Measurements from ENCODE around the gene WFS1.

The WFS1 gene

DNA sequence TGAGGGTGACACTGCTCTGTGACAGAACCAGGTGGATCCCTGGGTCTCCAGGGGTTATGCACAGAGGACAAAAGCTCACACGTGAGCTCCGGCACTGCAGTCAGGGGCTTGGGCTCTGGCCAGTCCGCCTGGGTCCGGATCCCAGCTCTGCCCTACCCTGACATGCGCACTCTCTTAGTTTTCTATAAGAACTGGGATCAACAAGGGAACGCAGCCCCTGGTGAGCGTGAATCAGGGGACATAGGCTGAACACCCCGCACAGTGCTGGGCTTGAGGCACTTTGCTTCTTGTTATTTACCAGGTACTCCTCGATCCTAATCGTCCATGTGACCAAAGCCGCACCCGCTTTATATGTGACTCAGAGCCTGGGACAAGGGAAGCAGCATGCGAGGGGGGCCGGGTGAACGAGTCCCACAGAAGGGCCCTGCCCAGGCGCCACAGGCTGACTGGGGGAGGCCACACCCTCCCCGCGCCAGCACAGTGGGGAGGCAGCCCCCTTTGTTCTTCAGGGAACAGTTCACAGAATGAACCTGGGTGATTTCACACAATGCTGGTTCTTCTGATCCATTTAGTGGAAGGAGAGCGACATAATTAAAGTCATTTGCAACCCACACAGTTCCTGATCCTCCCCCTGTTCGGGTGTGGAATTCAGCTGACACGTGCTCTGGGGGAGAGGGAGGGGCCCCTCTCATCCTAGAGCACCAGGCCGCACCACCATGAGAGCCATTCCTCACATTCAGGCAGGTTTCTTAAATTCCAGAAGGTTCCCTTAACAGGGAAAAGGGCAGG, 55.5 kb downstream of the WFS1 start:
- DNase-seq (ENCODE audit: low read depth), result no peak

GRCh38 chr4:6325788-6326290, 56.2 kb downstream of the WFS1 start:
- no peak for DNase-seq (ENCODE audit: low read depth)

GRCh38 chr4:6326312-6327060, 56.8 kb downstream of the WFS1 start:
- no peak for DNase-seq (ENCODE audit: low read depth)

- peak; percentile 41 for DNase-seq (ENCODE audit: low read depth)
Observed at GRCh38 chr4:6327220-6327917, 57.7 kb downstream of the WFS1 start.

- no peak for DNase-seq (ENCODE audit: low read depth)
Observed at GRCh38 chr4:6328526-6328925, 58.9 kb downstream of the WFS1 start.

DNA sequence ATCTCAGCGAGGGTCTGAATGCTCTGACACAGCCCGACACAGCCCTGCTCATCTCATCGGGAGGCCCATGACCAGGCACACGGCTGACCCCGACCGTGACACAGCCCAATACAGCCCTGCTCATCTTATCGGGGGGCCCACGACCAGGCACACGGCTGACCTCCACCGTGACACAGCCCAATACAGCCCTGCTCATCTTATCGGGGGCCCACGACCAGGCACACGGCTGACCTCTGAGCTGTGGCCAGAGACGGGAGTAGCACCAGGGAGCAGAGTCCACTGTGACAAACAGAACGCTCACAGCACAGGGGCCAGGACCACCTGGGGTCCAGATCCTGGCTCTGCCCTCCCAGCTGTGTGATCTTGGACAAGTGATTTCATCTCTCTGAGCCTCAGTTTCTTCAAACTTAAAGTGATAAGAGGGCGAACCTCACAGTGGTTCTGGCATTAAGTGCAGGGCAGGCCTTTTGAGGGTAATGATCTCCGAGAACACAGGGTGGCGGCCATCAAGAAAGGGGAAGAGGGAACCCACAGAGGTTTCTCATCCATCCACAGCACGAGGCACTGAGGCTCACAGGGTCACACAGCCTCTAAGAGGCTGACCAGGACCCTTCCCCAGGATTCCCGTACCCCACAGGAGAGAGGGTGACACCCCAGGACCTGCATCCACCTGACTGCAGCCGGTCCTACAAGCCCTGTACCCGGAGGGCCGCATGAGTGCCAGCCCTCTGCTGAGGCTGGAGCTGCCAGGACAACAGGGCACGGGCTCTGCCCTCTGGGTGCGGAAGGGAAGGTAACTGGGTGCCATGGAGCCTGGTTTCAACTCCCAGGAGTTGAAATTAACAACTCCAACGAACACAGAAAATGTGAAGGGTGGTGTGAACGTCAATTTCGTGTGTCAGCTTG, 60.1 kb downstream of the WFS1 start:
- no peak for DNase-seq (ENCODE audit: low read depth)

GRCh38 chr4:6330384-6330767, 60.7 kb downstream of the WFS1 start:
- no peak for DNase-seq (ENCODE audit: low read depth)

- DNase-seq (ENCODE audit: low read depth), result no peak
Observed at GRCh38 chr4:6331018-6331417, 61.4 kb downstream of the WFS1 start.

DNA sequence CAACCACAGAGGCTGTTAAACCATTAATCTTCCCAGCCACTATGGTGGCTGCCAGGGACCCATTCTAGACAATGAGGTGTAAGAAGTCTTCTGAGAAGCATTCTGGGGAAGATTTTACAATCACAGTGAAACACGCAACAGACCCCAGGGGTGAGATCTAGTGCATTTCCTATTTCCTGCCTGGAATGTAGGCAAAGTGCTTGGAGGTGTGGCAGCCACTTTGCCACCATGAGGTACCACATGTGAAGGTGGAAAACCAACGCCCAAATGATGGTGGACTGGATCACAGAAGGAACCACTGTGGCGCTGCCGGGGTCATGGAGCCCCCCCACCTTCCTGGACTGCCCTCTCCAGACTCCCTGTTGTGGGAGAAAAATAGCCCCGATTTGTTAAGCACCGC, 61.8 kb downstream of the WFS1 start:
- no peak for DNase-seq (ENCODE audit: low read depth)

- DNase-seq (ENCODE audit: low read depth), result no peak
Observed at GRCh38 chr4:6332042-6332668, 62.5 kb downstream of the WFS1 start.

GRCh38 chr4:6332669-6333050, 63.0 kb downstream of the WFS1 start:
- DNase-seq (ENCODE audit: low read depth), result no peak

DNA sequence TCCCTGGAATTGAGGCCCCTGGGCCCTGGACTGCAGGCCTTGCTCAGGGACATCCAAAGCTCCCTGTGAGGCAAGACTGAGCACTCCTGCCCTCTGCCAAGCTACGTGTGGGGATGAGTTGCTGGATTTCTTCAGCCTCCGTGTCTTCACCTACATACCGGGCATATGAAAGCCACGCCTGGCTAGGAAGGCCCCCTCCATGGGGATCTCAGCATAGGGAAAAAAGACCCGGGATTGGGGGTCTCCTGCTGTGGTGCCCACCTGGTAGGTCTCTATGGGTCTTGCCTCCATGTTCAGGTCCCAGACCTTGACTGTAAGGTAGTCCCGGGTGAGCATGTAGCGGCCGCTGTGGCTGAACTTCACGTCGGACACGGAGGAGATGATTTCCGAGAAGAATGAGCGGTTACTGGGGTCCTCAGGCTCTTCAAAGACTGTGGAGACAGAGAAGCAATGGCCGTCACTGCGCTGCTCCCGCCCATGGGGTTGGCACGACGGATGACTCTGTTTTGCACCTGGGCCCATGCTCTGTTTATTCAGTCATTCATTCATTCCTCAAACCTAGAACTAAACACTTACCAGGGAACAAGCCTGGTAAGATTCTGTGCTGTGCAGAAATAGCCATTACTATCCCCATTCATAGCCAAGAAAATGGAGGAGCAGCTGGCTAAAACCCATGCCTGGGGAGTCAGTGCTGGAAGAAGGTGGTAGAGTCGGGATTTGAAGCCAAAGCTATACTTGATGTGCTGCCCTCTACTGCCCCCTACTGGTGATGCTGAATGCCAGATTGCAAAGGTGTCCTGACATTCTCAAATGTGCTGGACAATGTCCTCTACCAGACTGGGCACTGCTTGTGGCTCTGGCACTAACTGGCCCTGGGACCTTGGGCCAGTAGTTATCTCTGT, 63.9 kb downstream of the WFS1 start:
- no peak for DNase-seq (ENCODE audit: low read depth)

DNA sequence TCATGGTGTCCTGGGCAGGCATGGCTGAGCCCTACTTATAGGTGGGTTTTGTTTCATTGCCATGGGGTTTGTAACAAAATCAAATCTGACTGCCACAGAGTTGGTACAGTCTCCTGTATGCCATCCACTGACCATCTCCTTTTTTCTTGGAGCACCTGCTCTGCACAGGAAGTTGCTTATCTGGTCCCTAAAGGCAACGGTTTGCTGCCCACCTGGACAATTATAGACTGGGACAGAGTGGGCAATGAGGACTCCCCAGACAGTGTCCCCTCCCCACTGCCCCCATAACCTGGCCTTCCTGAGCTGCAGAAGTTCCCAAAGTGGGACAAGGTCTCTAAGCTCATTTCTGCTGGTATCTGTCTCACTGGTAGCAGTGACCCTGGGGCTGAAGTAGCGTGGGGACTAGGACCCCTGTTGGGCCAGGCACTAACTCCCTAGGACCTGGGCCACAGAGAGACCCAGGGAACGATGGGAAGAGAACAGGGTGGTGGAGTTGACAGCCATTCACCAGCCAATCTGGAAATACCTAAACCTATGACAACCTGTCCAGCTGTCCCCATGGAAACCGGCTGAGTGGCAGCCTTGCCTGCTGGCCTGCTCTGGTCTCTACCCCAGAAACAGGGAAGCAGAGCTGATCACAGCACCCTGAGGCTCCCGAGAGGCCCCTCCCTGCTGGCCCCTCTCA, 64.7 kb downstream of the WFS1 start:
- no peak for DNase-seq (ENCODE audit: low read depth)

GRCh38 chr4:6335040-6335590, 65.5 kb downstream of the WFS1 start:
- no peak for DNase-seq (ENCODE audit: low read depth)

DNA sequence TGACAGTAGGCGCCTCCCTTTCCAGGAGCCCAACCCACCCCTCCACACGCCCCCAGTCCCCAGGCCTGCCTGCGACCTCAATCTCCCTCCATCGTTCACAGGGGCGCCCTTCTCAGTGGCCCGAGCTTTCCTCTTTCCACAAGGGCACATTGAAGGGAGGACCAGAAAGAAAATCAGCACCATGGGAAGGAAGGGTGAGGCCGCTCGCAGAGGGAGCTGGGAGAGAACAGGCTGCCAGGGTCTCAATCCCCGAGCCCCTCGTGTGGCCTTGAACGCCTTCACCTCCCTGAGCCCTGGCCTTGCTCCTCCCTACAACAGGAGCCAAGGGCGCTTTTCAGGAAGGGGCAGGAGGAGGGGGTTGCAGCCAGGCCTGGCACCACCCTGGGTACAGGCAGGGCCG, 66.5 kb downstream of the WFS1 start:
- no peak for DNase-seq (ENCODE audit: low read depth)

DNA sequence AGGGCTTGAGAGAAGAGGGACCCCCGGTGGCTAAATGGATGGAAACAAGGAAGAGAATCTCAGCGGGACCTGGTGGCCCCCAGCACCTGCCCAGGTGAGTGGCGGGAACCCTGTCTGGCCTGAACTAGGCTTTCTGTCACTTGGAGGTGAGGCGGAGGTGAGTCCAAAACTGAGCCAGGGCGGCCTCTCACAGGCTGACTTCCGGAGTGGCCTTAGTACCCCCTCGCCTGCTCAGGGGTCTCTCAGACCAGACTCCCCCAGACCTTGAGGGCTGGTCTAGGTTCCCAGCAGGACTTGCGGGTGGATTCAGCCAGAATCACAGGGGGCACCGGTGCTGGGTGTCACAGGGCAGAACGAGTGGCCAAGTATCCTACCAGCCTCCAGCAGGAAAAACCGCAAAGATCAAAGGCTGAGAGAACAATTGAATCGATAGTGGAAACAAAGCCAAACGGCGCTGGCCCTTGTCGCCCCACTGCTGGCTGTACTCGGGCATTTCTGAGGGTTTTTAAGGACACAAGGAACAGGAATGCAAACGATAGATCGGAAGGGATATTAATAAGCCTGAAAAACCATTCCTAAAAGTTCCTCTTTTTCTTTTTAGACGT, 67.8 kb downstream of the WFS1 start:
- DNase-seq (ENCODE audit: low read depth), result no peak

- no peak for DNase-seq (ENCODE audit: low read depth)
Observed at GRCh38 chr4:6338175-6338950, 68.7 kb downstream of the WFS1 start.
